HUDEP-2 (cell line): Measurements from ENCODE around the gene INMT.

ENCODE experiments used
- DNase-seq, 76 experiments: peaks; one replicate each; lab custom pipeline; 2025; ENCODE audit not compliant: unreplicated experiment in 76 of 76; lab: John Stamatoyannopoulos, UW

Gene INMT

GRCh38 chr7:30750683-30751650 is 968 bp upstream of the INMT start:
- DNase-seq = no peak

- DNase-seq = no peak
Measured at GRCh38 chr7:30752484-30752883, 549 bp downstream of the INMT start.

- DNase-seq = no peak
Measured at GRCh38 chr7:30752979-30753378, 1.0 kb downstream of the INMT start.

- DNase-seq = no peak
Measured at GRCh38 chr7:30754315-30754877, 2.5 kb downstream of the INMT start.

- DNase-seq = no peak
Measured at GRCh38 chr7:30755384-30756154, 3.6 kb downstream of the INMT start.

GRCh38 chr7:30757342-30757692 is 5.4 kb downstream of the INMT start:
- no peak for DNase-seq

- peak in 4 of 76 experiments; percentile 30 to 81 (median 54) for DNase-seq
Measured at GRCh38 chr7:30760514-30761213, 8.7 kb downstream of the INMT start.

GRCh38 chr7:30761214-30762156 is 9.6 kb downstream of the INMT start:
- DNase-seq = peak in 72 of 76 experiments; percentile 9 to 97 (median 60)

- DNase-seq = peak in 40 of 76 experiments; percentile 8 to 66 (median 30)
Measured at GRCh38 chr7:30764030-30764975, 12.4 kb downstream of the INMT start.

GRCh38 chr7:30765408-30765807 is 13.5 kb downstream of the INMT start:
- no peak for DNase-seq

- no peak for DNase-seq
Measured at GRCh38 chr7:30770845-30771173, 18.9 kb downstream of the INMT start.

GRCh38 chr7:30771174-30771879 is 19.4 kb downstream of the INMT start, which contains the start of gene MINDY4:
Gene MINDY4, plus strand, starts transcription at chr7:30771417. Its CDS starts 77 bp downstream, at chr7:30771494.
- peak in 68 of 76 experiments; percentile 5 to 83 (median 54) for DNase-seq

- DNase-seq = peak in 10 of 76 experiments; percentile 7 to 43 (median 16)
Measured at GRCh38 chr7:30771880-30772425, 20.0 kb downstream of the INMT start.

- no peak for DNase-seq
Measured at GRCh38 chr7:30772984-30773383, 21.0 kb downstream of the INMT start.

- no peak for DNase-seq
Measured at GRCh38 chr7:30775992-30776391, 24.1 kb downstream of the INMT start.

GRCh38 chr7:30776971-30777370 is 25.0 kb downstream of the INMT start:
- DNase-seq = no peak

- DNase-seq = no peak
Measured at GRCh38 chr7:30778255-30779025, 26.5 kb downstream of the INMT start.
